ENCODE data around the gene NEDD4L.

The NEDD4L gene

DNA sequence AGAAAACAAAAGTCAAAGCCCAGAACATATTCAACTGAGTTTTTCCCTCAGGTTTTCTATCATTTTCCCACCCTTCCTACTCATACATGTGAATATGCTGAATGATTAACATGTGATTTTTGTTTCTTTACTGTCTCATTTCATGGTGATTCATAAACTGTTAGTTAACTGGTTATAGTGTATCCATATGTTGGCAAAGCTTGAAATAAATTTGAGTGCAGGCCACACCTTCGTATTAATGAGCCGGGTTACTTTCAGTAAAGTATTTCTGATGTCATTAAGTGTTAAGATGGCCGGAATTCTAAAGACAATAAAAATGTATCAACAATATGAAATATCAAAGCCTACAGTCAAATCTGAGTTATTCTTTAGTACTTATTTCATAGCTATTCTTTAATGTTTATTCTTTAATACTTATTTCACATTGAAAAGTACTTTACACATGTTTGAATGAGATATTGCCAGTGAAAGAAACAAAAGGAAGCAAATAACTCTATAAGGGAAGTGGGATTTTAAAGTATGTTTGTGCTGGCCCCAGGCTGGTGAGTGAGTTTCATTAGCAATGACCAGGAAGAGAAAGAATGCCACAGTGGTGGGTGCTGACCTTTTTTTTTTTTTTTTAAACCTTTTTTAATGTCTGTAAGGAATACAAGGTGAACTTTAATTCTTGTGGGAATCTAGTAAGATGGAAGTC lies 178.6 kb downstream of the NEDD4L start:
- Histone ChIP-seq H3K4me3 (ENCODE audit: insufficient read depth, low read length, poor library complexity, severe bottlenecking) (no peak overlapping the region), H3K79me2 (ENCODE audit: insufficient read depth, low read length) (no peaks in the 10 kb centered on the region), H3K4me2 (ENCODE audit: low read depth, low read length, poor library complexity, severe bottlenecking) (no peak overlapping the region)

DNA sequence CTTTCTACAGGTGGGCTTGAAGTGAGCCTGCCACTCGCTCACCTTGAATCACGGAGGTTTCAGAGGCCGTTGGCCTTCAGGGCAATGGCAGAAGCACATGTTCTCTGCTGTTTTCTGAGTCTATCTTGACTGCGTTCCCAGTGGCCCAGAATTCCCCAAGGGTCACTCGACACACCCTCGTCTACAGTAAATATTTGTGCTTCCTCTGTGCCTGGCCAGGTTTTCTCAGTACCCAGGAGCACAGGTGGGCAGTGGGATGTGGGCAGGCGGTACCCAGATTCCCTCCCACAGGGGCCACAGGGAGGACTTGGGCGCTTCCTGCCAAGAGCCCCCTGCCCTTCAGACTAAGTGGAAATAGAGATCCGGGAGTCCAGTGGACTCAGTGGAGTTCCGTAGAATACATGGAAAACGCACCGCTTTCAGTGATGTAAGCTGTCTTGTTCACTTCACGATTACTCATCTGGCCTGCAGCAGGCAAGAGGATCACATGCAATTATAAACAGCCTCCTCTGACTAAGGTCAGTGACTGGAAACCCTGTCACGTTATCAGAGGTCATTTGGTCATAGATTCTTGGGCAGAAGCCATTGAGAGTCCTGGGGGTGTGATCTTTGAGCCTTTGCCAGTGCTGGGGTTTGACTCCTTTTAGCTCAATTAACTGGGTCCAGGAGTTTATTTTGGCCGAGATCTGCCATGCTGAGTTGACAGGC lies 179.8 kb downstream of the NEDD4L start:
- H3K36me3 ChIP-seq (ENCODE audit: low read length), result no peaks in the 10 kb centered on the region
- no peak overlapping the region for H2AFZ ChIP-seq (ENCODE audit: low read depth, low read length, severe bottlenecking)
- H3F3A ChIP-seq (ENCODE audit: insufficient read depth), result no peaks in the 10 kb centered on the region
- H3K9me3 ChIP-seq (ENCODE audit: insufficient read depth, low read length), result no peaks in the 10 kb centered on the region
- no peaks in the 10 kb centered on the region for H3K79me2 ChIP-seq (ENCODE audit: insufficient read depth, low read length)
- TF ChIP-seq, protein P1, sequence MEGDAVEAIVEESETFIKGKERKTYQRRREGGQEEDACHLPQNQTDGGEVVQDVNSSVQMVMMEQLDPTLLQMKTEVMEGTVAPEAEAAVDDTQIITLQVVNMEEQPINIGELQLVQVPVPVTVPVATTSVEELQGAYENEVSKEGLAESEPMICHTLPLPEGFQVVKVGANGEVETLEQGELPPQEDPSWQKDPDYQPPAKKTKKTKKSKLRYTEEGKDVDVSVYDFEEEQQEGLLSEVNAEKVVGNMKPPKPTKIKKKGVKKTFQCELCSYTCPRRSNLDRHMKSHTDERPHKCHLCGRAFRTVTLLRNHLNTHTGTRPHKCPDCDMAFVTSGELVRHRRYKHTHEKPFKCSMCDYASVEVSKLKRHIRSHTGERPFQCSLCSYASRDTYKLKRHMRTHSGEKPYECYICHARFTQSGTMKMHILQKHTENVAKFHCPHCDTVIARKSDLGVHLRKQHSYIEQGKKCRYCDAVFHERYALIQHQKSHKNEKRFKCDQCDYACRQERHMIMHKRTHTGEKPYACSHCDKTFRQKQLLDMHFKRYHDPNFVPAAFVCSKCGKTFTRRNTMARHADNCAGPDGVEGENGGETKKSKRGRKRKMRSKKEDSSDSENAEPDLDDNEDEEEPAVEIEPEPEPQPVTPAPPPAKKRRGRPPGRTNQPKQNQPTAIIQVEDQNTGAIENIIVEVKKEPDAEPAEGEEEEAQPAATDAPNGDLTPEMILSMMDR (IDR thresholded peaks at IDR 0.05; ENCODE audit: insufficient read depth, low read length, poor library complexity, severe bottlenecking), result no peak
- H3K27ac ChIP-seq (ENCODE audit: low read depth, low read length), result no peak overlapping the region
- no peak overlapping the region for H3K4me3 ChIP-seq (ENCODE audit: insufficient read depth, low read length, poor library complexity, severe bottlenecking)
- H4K20me1 ChIP-seq (ENCODE audit: low read depth, low read length), result no peaks in the 10 kb centered on the region
- no peak overlapping the region for H3K4me2 ChIP-seq (ENCODE audit: low read depth, low read length, poor library complexity, severe bottlenecking)
- no peaks in the 10 kb centered on the region for H3K9me2 ChIP-seq (replicated peaks; ENCODE audit: insufficient read depth, low read length)
- no peaks in the 10 kb centered on the region for H3K27me3 ChIP-seq (ENCODE audit: low read length)
- H3K9ac ChIP-seq (ENCODE audit: low read length), result no peak overlapping the region

More for the DNA sequence above, 178.6 kb downstream of the NEDD4L start:
- Histone ChIP-seq H3F3A (ENCODE audit: insufficient read depth) (no peaks in the 10 kb centered on the region), H3K27ac (ENCODE audit: low read depth, low read length) (no peak overlapping the region), H3K36me3 (ENCODE audit: low read length) (no peaks in the 10 kb centered on the region), H4K20me1 (ENCODE audit: low read depth, low read length) (no peaks in the 10 kb centered on the region), H2AFZ (ENCODE audit: low read depth, low read length, severe bottlenecking) (no peak overlapping the region), H3K9ac (ENCODE audit: low read length) (no peak overlapping the region), H3K27me3 (ENCODE audit: low read length) (no peaks in the 10 kb centered on the region), H3K9me3 (ENCODE audit: insufficient read depth, low read length) (no peaks in the 10 kb centered on the region), H3K9me2 (replicated peaks; ENCODE audit: insufficient read depth, low read length) (no peaks in the 10 kb centered on the region)
- TF ChIP-seq, protein P1 (IDR thresholded peaks at IDR 0.05; ENCODE audit: insufficient read depth, low read length, poor library complexity, severe bottlenecking), result no peak
- no peak for TF ChIP-seq EZH2phosphoT487 (conservative IDR thresholded peaks at IDR 0.05; ENCODE audit: low read length)

DNA sequence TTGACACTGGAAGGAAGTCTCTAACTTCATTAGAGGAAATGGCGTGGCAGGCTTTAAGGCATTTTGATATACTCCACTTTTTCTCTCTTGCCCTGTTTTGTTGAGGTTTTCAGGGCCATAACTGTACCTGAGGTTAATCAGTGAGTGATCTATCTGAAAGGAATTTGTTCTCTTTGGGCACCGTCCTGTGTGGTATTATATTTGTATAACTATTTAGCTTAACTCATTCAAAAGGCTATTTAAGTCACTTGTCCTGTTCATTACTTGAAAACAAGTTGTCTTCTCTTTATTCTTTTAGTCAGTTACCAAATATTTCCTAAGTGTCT lies 180.4 kb downstream of the NEDD4L start:
- no peak overlapping the region for H3K4me3 ChIP-seq (ENCODE audit: insufficient read depth, low read length, poor library complexity, severe bottlenecking)
- no peaks in the 10 kb centered on the region for H4K20me1 ChIP-seq (ENCODE audit: low read depth, low read length)
- H3K27ac ChIP-seq (ENCODE audit: low read depth, low read length), result no peak overlapping the region
- no peaks in the 10 kb centered on the region for H3K79me2 ChIP-seq (ENCODE audit: insufficient read depth, low read length)
- H3K4me2 ChIP-seq (ENCODE audit: low read depth, low read length, poor library complexity, severe bottlenecking), result no peak overlapping the region
- H3K36me3 ChIP-seq (ENCODE audit: low read length), result no peaks in the 10 kb centered on the region
- H3K9me3 ChIP-seq (ENCODE audit: insufficient read depth, low read length), result no peaks in the 10 kb centered on the region
- no peaks in the 10 kb centered on the region for H3K9me2 ChIP-seq (replicated peaks; ENCODE audit: insufficient read depth, low read length)
- H2AFZ ChIP-seq (ENCODE audit: low read depth, low read length, severe bottlenecking), result no peak overlapping the region
- no peaks in the 10 kb centered on the region for H3F3A ChIP-seq (ENCODE audit: insufficient read depth)
- TF ChIP-seq, protein P1 (IDR thresholded peaks at IDR 0.05; ENCODE audit: insufficient read depth, low read length, poor library complexity, severe bottlenecking), result no peak
- no peak for TF ChIP-seq EZH2phosphoT487 (conservative IDR thresholded peaks at IDR 0.05; ENCODE audit: low read length)
- no peaks in the 10 kb centered on the region for H3K27me3 ChIP-seq (ENCODE audit: low read length)
- no peak overlapping the region for H3K9ac ChIP-seq (ENCODE audit: low read length)
